HFF-Myc (cell line): ENCODE results near the gene KY.

Experiments used
- DNase-seq: peaks from one replicate; pipeline ENCODE4 v3.0.0-alpha.2; 2011; ENCODE audit warnings: low read depth; ENCODE audit errors: extremely low read depth
- H3K4me3 ChIP-seq: replicated peaks from 2 replicates; pipeline ENCODE4 v1.5.1; 2011; ENCODE audit warnings: low read depth, mild to moderate bottlenecking, control low read depth, low read length
- TF ChIP-seq, protein P1 (sequence below): IDR thresholded peaks from 2 replicates; pipeline ENCODE4 v1.5.1; 2012; ENCODE audit warnings: mild to moderate bottlenecking, low read depth, low read length, control low read depth; ENCODE audit errors: missing control alignments

Gene KY

DNA sequence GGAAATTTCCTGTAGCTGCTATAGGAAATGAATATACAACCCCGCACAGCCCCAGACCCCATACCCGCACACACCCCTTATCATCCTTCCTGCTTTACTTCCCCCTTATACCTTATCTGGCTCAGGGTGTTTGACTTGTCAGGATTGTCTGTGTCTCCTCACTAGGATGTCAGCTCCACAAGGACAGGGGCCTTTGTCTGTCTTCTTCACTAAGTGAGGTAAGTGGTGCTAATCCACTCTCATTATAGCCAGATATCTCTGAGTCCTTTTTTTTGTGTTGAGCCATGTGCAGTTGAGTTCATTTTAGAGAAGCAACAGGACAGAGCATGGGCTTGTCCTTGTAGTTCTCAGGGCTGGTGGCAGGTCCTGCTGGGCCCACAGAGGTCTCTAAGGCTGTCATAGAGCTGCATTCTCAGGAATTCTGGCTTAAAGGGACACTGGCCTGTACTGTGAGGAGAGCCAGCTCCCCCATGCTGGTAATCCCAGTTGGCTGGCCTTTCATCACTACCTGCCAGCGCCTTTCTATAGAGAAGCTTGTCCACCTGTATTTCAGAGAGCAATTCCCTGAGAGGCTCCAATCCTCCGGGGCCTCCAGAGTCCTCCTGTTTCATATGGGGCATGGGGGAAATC lies 9.0 kb downstream of the KY start:
- H3K4me3 ChIP-seq = no peak overlapping the region
- TF ChIP-seq, protein P1, sequence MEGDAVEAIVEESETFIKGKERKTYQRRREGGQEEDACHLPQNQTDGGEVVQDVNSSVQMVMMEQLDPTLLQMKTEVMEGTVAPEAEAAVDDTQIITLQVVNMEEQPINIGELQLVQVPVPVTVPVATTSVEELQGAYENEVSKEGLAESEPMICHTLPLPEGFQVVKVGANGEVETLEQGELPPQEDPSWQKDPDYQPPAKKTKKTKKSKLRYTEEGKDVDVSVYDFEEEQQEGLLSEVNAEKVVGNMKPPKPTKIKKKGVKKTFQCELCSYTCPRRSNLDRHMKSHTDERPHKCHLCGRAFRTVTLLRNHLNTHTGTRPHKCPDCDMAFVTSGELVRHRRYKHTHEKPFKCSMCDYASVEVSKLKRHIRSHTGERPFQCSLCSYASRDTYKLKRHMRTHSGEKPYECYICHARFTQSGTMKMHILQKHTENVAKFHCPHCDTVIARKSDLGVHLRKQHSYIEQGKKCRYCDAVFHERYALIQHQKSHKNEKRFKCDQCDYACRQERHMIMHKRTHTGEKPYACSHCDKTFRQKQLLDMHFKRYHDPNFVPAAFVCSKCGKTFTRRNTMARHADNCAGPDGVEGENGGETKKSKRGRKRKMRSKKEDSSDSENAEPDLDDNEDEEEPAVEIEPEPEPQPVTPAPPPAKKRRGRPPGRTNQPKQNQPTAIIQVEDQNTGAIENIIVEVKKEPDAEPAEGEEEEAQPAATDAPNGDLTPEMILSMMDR = no peak
- DNase-seq = no peak

DNA sequence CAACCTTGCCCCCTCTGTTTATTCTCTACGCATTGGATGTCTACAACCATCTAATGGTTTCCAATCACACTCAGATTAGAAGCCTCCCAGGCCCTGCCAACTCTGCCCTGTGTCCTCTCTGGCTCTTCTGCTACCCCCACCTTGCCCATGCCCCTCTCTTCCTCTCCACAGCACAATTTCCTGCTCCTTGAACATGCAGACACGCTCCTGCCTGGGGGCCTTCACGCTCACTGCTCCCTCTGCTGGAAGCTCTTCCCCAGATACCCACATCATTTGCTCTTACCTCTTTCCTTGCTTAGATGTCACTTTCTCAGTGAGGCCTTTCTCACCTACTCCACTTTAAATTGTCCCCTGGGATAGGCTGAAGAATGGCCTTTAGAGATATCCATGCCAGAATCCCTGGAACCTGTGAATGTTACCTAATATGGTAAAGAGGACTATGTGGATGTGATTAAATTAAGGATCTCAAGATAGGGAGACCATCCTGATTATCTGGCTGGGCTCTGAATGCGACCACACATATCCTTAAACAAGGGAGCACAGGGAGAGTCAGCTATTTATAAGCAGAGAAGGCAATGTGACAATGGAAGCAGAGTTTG lies 9.9 kb downstream of the KY start:
- TF ChIP-seq, protein P1 = peak; percentile 59
- peak; percentile 7 for DNase-seq
- H3K4me3 ChIP-seq = no peak overlapping the region

DNA sequence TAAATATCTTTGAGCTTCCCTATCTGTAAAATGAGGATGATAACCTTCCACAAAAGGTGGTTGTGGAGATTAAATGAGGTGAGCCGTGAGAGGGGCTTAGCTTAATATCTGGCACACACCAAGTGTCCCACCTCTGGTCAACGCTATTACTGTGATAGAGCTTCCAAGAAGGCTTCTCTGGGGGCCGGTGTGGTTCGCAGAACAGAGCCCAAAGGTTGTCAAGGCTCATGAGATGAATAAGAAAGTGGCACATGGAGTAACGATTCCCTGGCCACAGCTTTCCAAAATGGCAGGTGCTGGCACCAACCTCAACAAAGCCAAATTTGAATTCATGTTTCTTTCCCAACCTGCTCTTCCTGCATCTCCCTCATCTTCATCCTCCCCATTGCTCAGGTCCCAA lies 10.4 kb downstream of the KY start:
- no peak overlapping the region for H3K4me3 ChIP-seq
- TF ChIP-seq, protein P1 = no peak
- no peak for DNase-seq

DNA sequence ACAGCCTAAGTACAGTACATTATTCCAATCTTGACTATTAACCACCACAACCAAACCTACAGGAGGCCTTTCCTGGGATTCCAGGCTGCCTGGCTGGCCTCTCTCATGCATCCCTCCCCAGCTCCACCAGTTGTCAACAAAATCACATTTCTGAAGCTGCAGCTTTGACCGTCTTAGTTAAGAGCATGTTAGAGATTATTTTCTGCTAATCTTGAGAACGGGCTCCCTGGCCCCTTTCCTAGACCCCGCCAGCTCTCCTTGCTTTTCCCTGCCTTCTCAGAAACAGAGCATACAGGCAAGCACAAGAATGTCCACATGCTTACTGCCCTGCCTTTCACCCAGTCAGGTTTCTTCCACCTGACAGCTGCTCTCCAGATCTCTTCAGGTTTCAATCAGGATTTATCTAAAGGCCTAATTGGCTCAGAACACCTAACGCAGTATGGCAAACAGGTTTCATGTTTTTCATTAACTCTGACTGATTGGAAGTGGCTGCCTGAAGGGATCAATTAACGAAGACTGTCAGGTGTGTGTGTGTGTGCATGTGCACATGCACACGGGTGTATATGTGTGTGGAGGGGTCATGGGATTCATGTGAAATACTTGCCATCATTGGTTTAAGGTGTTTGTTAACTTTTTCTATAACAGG lies 12.3 kb downstream of the KY start:
- TF ChIP-seq, protein P1 = no peak
- no peak for DNase-seq

DNA sequence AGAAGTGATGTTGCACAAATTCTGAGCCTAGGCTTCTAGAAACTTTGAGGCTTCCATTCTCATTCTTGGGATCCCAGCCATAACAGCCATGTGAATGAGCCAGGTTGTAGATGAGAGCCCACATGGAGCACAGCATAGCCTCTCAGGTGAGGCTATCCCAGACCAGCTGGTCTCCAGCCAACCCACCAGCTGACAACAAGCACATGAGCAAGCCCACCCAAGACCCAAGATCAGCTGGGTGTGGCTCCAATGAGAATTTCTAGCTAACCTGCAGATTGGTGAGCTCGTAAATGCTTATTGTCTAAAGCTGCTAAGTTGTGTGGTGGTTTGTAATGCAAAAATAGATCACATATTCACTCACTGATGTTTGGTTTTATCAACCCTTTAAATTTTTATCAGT lies 14.4 kb downstream of the KY start:
- H3K4me3 ChIP-seq = no peak overlapping the region
- TF ChIP-seq, protein P1 = no peak
- DNase-seq = no peak

More for the DNA sequence above, 12.3 kb downstream of the KY start:
- no peak overlapping the region for H3K4me3 ChIP-seq

DNA sequence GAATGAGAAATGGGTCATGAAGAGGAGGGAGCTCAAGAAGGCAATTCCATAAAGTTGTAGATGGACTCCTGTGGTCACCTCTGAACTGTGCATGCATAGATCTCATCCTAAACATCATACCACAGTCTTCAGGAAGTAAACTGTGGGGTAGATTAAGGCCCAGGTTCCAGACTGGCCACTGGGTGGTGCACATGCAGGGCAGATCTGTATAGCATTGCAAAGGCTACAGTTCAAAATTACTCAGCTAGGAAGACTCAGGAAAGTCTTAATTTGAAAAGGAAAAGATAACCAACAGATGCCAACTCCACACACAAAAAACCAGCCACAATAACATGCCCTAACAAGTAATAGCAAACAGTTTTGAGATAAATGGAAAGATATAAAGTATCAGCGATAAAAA lies 20.3 kb downstream of the KY start:
- TF ChIP-seq, protein P1 = peak; percentile 47
- H3K4me3 ChIP-seq = no peak overlapping the region
- DNase-seq = no peak
